ENCODE results near the gene ZNF726.
"Not testable (repeated sequence)": the region's sequence is repeated elsewhere in the genome, so short reads cannot be mapped to it uniquely, and the experiment has no call there.

GRCh38 chr19:23977256-23977655 lies 62.6 kb downstream of the ZNF726 start:
- TF ChIP-seq CTCF (conservative IDR thresholded peaks at IDR 0.05 in 1 of 2, IDR thresholded peaks at IDR 0.05 in 1 of 2; ENCODE audit: low read depth in 1 of 2, low read length in 2 of 2); EZH2 (IDR thresholded peaks at IDR 0.05; ENCODE audit: low read length, missing control alignments): not testable (repeated sequence)
